MM.1S (cell line): ENCODE measurements around the gene XYLT1.

Experiments used
- CTCF ChIP-seq: fragments of 300-600 bp; sonication (generic); IDR thresholded peaks from 2 replicates; pipeline ENCODE4 v1.5.1; 2016; ENCODE audit warnings: antibody characterized with exemption, low read length, mixed read lengths
- EZH2phosphoT487 ChIP-seq: fragments of 300-600 bp; sonication (generic); IDR thresholded peaks from 2 replicates; pipeline ENCODE4 v1.6.1; 2018; ENCODE audit warnings: antibody characterized with exemption, low read length

DNA sequence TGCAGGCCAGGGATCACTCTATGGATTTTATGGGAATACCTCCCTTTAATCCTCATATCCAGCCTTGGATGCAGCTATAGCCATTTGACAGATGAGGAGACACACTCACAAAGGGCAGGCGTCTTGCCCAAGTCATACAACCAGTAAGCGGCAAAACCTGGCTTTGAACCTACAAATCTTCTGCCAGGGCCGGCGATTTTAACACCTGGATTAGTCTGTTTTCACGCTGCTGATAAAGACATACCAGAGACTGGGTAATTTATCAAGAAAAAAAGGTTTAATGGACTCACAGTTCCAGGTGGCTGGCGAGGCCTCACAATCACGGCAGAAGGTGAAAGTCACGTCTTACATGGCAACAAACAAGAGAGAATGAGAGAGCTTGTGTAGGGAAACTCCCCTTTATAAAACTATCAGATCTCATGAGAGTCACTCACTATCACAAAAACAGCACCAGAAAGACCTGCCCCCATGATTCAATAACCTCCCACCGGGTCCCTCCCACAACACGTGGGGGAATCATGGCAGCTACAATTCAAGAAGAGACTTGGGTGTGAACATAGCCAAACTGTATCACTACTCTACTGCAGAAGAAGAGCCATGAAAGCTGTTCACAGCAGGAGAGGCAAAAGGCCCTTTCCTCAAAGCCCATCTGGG lies 67.5 kb downstream of the XYLT1 start:
- no peak for TF ChIP-seq CTCF
- TF ChIP-seq EZH2phosphoT487, result no peak
